Dendritic cell treated with granulocyte-macrophage colony-stimulating factor and Interleukin-4, amounts not matched to agents 40 ng/mL and 50 ng/mL, for 4 days (primary cell): ENCODE data around the gene SUCO.

Experiments
- H3K27ac Mint-ChIP-seq: one replicate; pipeline ENCODE4 v1.8.0; 2022; ENCODE audit warnings: mild to moderate bottlenecking, mixed read lengths
- H3K27me3 Mint-ChIP-seq: one replicate; pipeline ENCODE4 v1.8.0; 2022; ENCODE audit warnings: mild to moderate bottlenecking, mixed read lengths
- H3K36me3 Mint-ChIP-seq: one replicate; pipeline ENCODE4 v1.8.0; 2022; ENCODE audit warnings: low read depth, mixed read lengths
- H3K4me1 Mint-ChIP-seq: one replicate; pipeline ENCODE4 v1.8.0; 2022; ENCODE audit warnings: low read depth, mixed read lengths
- H3K4me3 Mint-ChIP-seq: one replicate; pipeline ENCODE4 v1.8.0; 2022; ENCODE audit warnings: mild to moderate bottlenecking, moderate library complexity, mixed read lengths
- H3K9me3 Mint-ChIP-seq: one replicate; pipeline ENCODE4 v1.8.0; 2022; ENCODE audit warnings: mixed read lengths
- intact Hi-C: fragments of 100-400 bp; cut with micrococcal nuclease; formaldehyde crosslinking; loops from one replicate; pipeline ENCODE4 v1.15.0; 2022

Gene SUCO

GRCh38 chr1:172641492-172641891 is 108.5 kb downstream of the SUCO start:
- intact Hi-C loops = no loop called here
- H3K27ac Mint-ChIP-seq = no peak overlapping the region
- no peak overlapping the region for H3K4me3 Mint-ChIP-seq
- H3K4me1 Mint-ChIP-seq = peaks cover 25% of the 10 kb centered on the region
- H3K9me3 Mint-ChIP-seq = peaks cover 11% of the 10 kb centered on the region
- H3K27me3 Mint-ChIP-seq = peaks cover 3% of the 10 kb centered on the region
- no peaks in the 10 kb centered on the region for H3K36me3 Mint-ChIP-seq

DNA sequence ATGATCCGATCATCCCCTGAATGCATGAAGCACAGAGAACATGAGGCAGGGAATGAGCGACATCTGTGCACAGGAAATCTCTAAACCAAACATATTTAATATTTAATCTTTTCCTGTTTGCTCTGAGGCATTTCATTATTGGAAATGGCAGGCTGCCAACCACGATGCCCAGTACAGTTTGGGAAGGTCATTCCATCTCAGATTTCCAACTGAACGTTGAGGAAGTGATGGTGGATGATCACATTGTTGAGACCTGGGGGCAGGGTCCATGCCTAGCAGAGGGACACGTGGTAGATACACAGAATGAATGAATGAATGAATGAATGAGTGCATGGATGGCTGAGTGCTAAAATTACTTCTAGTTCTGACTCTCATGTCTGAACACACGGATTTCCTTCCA is 110.0 kb downstream of the SUCO start:
- Mint-ChIP-seq H3K36me3 (no peaks in the 10 kb centered on the region), H3K27me3 (peaks cover 3% of the 10 kb centered on the region), H3K4me1 (peaks cover 25% of the 10 kb centered on the region), H3K4me3 (no peak overlapping the region), H3K27ac (no peak overlapping the region), H3K9me3 (no peaks in the 10 kb centered on the region)
- intact Hi-C loops = no loop called here

GRCh38 chr1:172646653-172647052 is 113.7 kb downstream of the SUCO start:
- no peak overlapping the region for H3K4me3 Mint-ChIP-seq
- H3K27me3 Mint-ChIP-seq = peaks cover 3% of the 10 kb centered on the region
- H3K27ac Mint-ChIP-seq = no peak overlapping the region
- no peaks in the 10 kb centered on the region for H3K36me3 Mint-ChIP-seq
- peaks cover 20% of the 10 kb centered on the region for H3K4me1 Mint-ChIP-seq
- no peaks in the 10 kb centered on the region for H3K9me3 Mint-ChIP-seq
- intact Hi-C loops = no loop called here

DNA sequence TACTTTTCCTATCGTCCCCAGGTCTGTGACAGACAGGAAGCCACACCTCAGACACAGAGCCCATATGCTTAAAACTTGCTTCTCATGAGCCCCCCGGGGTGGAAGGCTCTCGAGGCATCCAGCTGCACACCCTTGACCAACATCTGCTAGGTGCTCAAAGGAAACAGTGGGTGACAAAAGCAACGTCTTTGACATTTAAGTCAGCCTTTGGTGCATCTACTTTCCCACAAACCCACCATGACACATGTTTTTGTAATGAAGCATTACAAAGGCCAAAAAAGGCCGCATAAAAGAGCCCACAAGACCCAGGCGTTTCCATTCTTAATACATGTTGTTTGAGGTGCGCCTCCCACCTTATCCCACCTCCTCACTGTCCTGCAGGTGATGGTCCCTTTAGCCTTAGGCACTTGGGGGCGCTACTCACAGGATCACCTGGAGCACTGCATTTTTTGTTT is 114.2 kb downstream of the SUCO start:
- Mint-ChIP-seq H3K27ac (no peak overlapping the region), H3K36me3 (no peaks in the 10 kb centered on the region), H3K4me3 (no peak overlapping the region)

DNA sequence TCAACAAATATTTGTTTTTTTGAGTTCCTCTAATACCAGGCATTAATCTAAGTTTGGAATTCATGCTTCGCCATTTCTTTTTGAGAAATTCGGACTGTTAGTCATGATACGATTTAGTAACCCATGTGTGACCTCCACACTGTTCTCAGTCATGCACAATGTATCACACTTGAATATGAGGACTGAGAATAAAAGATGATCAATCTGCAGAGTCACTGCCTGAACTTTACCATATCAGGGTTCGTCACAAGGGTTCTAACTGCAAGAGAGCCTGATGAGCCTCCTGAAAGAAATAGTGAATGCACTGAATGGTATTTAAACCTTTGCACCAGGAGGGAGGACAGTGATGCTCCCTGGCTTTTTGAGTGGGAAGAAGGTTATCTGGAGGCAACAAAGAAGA is 115.0 kb downstream of the SUCO start:
- intact Hi-C loops = no loop called here
- Mint-ChIP-seq H3K4me1 (peaks cover 19% of the 10 kb centered on the region), H3K27ac (no peak overlapping the region), H3K27me3 (peaks cover 3% of the 10 kb centered on the region), H3K36me3 (no peaks in the 10 kb centered on the region), H3K4me3 (no peak overlapping the region), H3K9me3 (no peaks in the 10 kb centered on the region)

More for the DNA sequence above, 114.2 kb downstream of the SUCO start:
- H3K4me1 Mint-ChIP-seq = peaks cover 20% of the 10 kb centered on the region
- no peaks in the 10 kb centered on the region for H3K9me3 Mint-ChIP-seq
- intact Hi-C loops = no loop called here
- H3K27me3 Mint-ChIP-seq = peaks cover 3% of the 10 kb centered on the region

DNA sequence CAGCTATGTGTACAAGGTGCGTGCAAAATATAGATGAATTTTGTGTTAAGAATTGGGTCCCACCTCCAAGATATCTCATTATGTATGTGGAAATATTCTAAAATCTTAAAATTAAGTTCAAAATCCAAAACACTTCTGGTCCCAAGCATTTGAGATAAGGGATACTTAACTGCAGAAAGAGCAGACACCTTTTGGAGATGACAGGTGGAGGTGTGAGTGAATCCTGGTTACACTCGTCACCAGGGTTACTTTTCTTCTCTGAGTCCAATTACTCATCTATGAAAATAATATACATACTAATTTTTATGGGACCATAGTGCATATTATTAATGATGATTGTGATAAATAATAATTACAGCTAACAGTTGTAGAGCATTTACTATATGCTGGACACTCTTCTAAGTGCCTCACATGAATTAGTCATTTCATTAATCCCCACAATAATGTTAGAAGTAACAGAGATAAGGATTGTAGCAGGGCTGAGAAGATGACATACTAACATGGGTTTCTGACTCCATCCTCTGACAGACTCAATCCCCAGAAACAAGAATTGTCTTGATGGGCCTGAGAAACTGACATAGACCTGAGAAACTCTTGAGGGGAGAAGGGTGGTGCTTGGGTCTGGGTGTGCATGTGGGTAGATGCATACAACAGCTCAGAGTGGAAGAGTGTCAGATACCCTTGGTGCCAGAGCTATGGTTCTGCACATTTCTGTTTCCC is 117.7 kb downstream of the SUCO start:
- Mint-ChIP-seq H3K27me3 (no peaks in the 10 kb centered on the region), H3K4me1 (no peaks in the 10 kb centered on the region), H3K36me3 (no peaks in the 10 kb centered on the region), H3K27ac (no peak overlapping the region), H3K4me3 (no peak overlapping the region), H3K9me3 (no peaks in the 10 kb centered on the region)
- intact Hi-C loops = no loop called here

DNA sequence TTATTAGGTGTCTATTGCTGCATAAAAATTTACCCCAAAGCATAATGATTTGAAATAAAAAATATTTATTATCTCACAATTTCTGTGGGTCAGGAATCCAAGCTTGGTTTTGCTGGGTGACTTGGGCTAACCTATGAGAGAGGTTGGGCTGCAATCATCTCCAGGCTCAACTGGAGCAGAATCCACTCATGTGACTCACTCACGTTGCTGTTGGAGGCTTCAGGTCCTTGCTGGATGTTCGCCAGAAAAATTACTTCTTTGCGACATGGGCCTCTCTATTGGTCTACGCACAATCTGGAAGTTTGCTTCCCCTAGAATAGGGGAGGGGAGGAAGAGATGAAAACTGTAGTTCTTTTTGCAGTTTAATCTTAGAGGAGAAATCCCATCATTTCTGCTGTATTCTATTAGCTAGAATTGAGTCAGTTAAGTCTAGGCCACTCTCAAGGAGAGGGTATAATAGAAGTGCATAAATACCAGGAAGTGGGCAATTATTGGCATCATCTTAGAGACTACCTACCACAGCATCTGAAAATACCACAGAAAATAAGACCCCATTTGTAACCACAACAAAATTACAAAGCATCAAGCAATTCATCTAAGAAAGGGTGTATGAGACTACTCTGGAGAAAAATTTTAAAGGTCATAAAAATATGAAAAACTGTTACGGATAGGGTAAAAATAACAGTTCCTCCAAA is 120.2 kb downstream of the SUCO start:
- H3K27me3 Mint-ChIP-seq = no peaks in the 10 kb centered on the region
- no peaks in the 10 kb centered on the region for H3K36me3 Mint-ChIP-seq
- no peaks in the 10 kb centered on the region for H3K9me3 Mint-ChIP-seq
- no peak overlapping the region for H3K4me3 Mint-ChIP-seq
- H3K27ac Mint-ChIP-seq = no peak overlapping the region
- no peaks in the 10 kb centered on the region for H3K4me1 Mint-ChIP-seq
- intact Hi-C loops = no loop called here

- H3K4me1 Mint-ChIP-seq = no peaks in the 10 kb centered on the region
- H3K27me3 Mint-ChIP-seq = no peaks in the 10 kb centered on the region
- H3K36me3 Mint-ChIP-seq = no peaks in the 10 kb centered on the region
- intact Hi-C loops = no loop called here
- H3K4me3 Mint-ChIP-seq = no peak overlapping the region
- H3K9me3 Mint-ChIP-seq = no peaks in the 10 kb centered on the region
- no peak overlapping the region for H3K27ac Mint-ChIP-seq
Measured at GRCh38 chr1:172654535-172654934, 121.6 kb downstream of the SUCO start.

GRCh38 chr1:172656576-172656975 is 123.6 kb downstream of the SUCO start:
- H3K4me3 Mint-ChIP-seq = no peak overlapping the region
- H3K27ac Mint-ChIP-seq = no peak overlapping the region
- intact Hi-C loops = no loop called here
- H3K9me3 Mint-ChIP-seq = no peaks in the 10 kb centered on the region
- H3K27me3 Mint-ChIP-seq = no peaks in the 10 kb centered on the region
- no peaks in the 10 kb centered on the region for H3K36me3 Mint-ChIP-seq
- H3K4me1 Mint-ChIP-seq = no peaks in the 10 kb centered on the region

DNA sequence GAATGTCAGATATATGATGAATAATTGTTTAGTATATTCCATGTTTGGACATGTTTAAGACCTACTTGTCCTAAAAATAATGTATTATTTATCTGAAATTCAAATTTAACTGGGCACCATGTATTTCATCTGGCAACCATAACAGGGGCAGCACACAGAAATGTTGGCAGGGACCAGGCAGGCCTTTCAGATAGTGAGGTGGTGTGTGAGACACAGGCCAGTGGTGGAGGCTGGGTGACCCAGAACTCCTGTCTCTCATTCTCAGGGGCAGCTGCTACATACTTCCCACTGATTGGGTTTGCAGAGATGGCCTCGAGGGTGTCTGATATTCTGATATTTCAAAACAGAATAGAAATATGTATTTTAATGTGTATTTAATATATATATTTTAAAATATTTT is 124.6 kb downstream of the SUCO start:
- no peaks in the 10 kb centered on the region for H3K9me3 Mint-ChIP-seq
- no peaks in the 10 kb centered on the region for H3K36me3 Mint-ChIP-seq
- H3K27ac Mint-ChIP-seq = no peak overlapping the region
- H3K4me1 Mint-ChIP-seq = peaks cover 4% of the 10 kb centered on the region
- intact Hi-C loops = no loop called here
- H3K27me3 Mint-ChIP-seq = no peaks in the 10 kb centered on the region
- H3K4me3 Mint-ChIP-seq = no peak overlapping the region

GRCh38 chr1:172658871-172659453 is 126.0 kb downstream of the SUCO start, which contains the start of gene FASLG:
TSS of gene FASLG (plus strand) at chr1:172659103. CDS start at chr1:172659202, 99 bp downstream.
- no peak within 1 kb of the TSS for H3K4me3 Mint-ChIP-seq
- no peak within 1 kb of the TSS for H3K27ac Mint-ChIP-seq
- intact Hi-C loops = no loop called here
- H3K36me3 Mint-ChIP-seq = no peaks in the 10 kb centered on the region
- peaks cover 16% of the 10 kb centered on the region for H3K4me1 Mint-ChIP-seq
- peaks cover 2% of the 10 kb centered on the region for H3K27me3 Mint-ChIP-seq
- H3K9me3 Mint-ChIP-seq = no peaks in the 10 kb centered on the region

- no peaks in the 10 kb centered on the region for H3K9me3 Mint-ChIP-seq
- no peak overlapping the region for H3K4me3 Mint-ChIP-seq
- H3K27me3 Mint-ChIP-seq = peaks cover 2% of the 10 kb centered on the region
- peaks cover 16% of the 10 kb centered on the region for H3K4me1 Mint-ChIP-seq
- intact Hi-C loops = no loop called here
- H3K27ac Mint-ChIP-seq = no peak overlapping the region
- no peaks in the 10 kb centered on the region for H3K36me3 Mint-ChIP-seq
Measured at GRCh38 chr1:172661107-172661506, 128.2 kb downstream of the SUCO start.
